ENCODE data around the gene MYD88. TPM values are rescaled to one million over a fixed set of nuclear protein-coding genes. Genes with fewer than 3 reads are reported as not detected.

The MYD88 gene
- total RNA-seq, 4 donors from 2014 or later = 32.6 to 109 (median 45.8) TPM

DNA sequence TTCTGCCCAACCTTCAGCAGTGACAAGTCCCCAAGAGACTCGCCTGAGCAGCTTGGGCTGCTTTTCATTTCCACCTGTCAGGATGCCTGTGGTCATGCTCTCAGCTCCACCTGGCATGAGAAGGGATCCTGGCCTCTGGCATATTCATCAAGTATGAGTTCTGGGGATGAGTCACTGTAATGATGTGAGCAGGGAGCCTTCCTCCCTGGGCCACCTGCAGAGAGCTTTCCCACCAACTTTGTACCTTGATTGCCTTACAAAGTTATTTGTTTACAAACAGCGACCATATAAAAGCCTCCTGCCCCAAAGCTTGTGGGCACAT, 3.5 kb downstream of the MYD88 start:
- TF ChIP-seq, protein P1, sequence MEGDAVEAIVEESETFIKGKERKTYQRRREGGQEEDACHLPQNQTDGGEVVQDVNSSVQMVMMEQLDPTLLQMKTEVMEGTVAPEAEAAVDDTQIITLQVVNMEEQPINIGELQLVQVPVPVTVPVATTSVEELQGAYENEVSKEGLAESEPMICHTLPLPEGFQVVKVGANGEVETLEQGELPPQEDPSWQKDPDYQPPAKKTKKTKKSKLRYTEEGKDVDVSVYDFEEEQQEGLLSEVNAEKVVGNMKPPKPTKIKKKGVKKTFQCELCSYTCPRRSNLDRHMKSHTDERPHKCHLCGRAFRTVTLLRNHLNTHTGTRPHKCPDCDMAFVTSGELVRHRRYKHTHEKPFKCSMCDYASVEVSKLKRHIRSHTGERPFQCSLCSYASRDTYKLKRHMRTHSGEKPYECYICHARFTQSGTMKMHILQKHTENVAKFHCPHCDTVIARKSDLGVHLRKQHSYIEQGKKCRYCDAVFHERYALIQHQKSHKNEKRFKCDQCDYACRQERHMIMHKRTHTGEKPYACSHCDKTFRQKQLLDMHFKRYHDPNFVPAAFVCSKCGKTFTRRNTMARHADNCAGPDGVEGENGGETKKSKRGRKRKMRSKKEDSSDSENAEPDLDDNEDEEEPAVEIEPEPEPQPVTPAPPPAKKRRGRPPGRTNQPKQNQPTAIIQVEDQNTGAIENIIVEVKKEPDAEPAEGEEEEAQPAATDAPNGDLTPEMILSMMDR (IDR thresholded peaks at IDR 0.05; ENCODE audit: low read depth) = no peak

- TF ChIP-seq, protein P1 (IDR thresholded peaks at IDR 0.05; ENCODE audit: low read depth) = no peak
These were observed 4.5 kb downstream of the MYD88 start for GRCh38 chr3:38142959-38143358.

DNA sequence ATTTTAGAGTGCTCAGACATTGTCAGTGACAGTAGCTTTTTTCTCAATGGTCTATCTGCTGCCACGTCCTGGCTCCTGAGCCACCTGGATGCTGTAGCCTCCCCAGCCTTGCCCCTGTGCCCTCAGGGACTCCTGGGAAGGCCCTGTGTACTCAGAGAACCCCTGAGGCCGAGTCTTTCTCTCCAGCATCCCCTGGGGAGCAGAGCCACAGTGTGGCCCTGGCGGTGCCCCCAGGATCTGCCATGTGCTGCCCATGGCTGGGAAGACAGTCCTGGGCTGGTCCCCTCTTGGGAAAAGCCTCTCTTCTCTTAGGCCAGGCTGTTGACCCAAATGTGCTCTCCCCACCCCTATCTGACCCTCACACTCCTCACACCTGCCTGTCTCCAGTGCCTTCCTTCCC, 5.0 kb downstream of the MYD88 start:
- TF ChIP-seq, protein P1 (IDR thresholded peaks at IDR 0.05; ENCODE audit: low read depth) = no peak

GRCh38 chr3:38146504-38146903, 8.0 kb downstream of the MYD88 start:
- TF ChIP-seq, protein P1 (IDR thresholded peaks at IDR 0.05; ENCODE audit: low read depth) = no peak

DNA sequence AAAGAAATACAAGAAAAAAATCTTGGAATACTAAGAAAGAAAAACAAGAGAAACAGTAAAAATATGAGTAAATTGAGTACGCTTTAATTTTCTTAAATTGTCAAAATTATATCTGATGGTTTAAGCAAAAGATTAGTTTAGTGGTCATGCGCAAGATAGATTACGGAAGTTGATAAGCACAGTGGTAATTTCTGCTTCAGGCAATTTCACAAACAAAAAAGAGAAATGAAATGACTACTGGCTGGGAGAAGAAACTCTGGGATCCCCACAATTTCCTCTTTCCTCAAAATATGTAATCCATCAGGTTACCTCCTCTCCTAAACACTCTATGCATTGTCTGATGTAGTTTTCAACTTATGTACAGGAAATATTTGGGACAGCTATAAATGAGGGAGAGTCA, 9.0 kb downstream of the MYD88 start:
- TF ChIP-seq, protein P1 (IDR thresholded peaks at IDR 0.05; ENCODE audit: low read depth) = no peak

DNA sequence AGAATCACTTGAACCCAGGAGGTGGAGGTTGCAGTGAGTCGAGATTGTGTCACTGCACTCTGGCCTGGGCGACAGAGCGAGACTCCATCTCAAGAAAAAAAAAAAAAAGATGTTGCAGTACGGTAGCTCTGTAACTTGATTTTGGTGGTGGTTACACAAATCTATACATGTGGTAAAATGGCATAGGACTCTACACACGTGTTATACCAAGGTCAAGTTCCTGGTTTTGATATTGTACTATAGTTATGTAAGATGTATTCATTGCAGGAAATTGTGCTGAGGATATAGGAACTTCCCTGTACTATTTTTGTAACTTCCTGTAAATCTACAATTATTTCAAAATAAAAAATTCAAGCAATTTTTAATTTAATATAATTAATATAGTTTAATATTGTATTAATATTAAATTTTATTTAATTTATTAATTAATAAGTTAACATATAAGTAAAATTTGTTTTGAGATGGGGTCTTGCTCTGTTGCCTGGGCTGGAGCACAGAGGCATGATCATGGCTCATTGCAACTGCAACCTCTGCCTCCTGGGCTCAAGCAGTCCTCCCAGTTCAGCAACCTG, 9.9 kb downstream of the MYD88 start:
- TF ChIP-seq, protein P1 (IDR thresholded peaks at IDR 0.05; ENCODE audit: low read depth) = no peak

DNA sequence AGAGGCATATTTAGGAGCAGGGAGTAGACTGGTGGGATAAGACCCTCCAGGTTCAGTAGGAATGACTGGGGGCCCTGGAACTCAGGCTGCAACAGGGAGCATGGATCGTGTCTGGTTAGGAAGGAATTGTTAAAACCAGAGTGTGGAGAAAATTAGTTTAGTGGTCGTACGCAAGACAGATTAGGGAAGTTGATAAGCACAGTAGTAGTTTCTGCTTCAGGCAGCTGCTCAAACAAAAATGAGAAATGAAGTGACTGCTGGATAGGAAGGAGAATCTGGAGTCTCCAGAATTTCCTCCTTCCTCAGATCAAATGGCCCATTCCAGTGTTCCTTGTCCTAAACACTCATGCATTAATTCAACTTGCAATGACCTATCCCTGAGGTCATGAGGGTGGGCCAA, 11.2 kb downstream of the MYD88 start:
- TF ChIP-seq, protein P1 (IDR thresholded peaks at IDR 0.05; ENCODE audit: low read depth) = no peak
